Globus pallidus (tissue), 1 donor: ENCODE results near the gene GJB5.

ENCODE experiments used
- DNase-seq: peaks from one replicate; pipeline ENCODE4 v3.0.0-alpha.2; 2015; ENCODE audit warnings: low spot score

GJB5 gene

GRCh38 chr1:34794790-34795180, 39.9 kb downstream of the GJB5 start:
- no peak for DNase-seq

GRCh38 chr1:34795916-34796315, 41.1 kb downstream of the GJB5 start:
- DNase-seq = no peak

- no peak for DNase-seq
These were observed 42.1 kb downstream of the GJB5 start for GRCh38 chr1:34796990-34797389.

GRCh38 chr1:34800214-34800613, 45.4 kb downstream of the GJB5 start:
- DNase-seq = no peak

GRCh38 chr1:34803770-34804169, 48.9 kb downstream of the GJB5 start:
- DNase-seq = no peak

- DNase-seq = no peak
These were observed 51.5 kb downstream of the GJB5 start for GRCh38 chr1:34806396-34806795.
